ENCODE results near the gene KCNMA1. TPM values are rescaled to one million over a fixed set of nuclear protein-coding genes. Genes with fewer than 3 reads are reported as not detected.
A peak's percentile ranks its signal among the peaks of the same experiment; 100 is the strongest.

The KCNMA1 gene
- total RNA-seq, 1 donor: 77.8 TPM

GRCh38 chr10:76946270-76946669 is 691.3 kb downstream of the KCNMA1 start:
- peak; percentile 92 for DNase-seq (ENCODE audit: insufficient read length, low spot score, missing footprints)
- Histone ChIP-seq H3K4me2 (ENCODE audit: insufficient read depth, low read length) (peak overlapping the region; percentile 23), H3K4me1 (ENCODE audit: insufficient read depth, low read length) (peaks cover 28% of the 10 kb centered on the region), H3K27me3 (ENCODE audit: insufficient read depth, low read length) (no peaks in the 10 kb centered on the region), H3K4me3 (ENCODE audit: insufficient read depth, low read length) (no peak overlapping the region), H3K36me3 (ENCODE audit: insufficient read depth, low read length) (no peaks in the 10 kb centered on the region), H2AFZ (ENCODE audit: low read length) (peak overlapping the region; percentile 13), H3K27ac (ENCODE audit: low read depth, low read length) (no peak overlapping the region), H4K20me1 (ENCODE audit: insufficient read depth, low read length) (no peaks in the 10 kb centered on the region), H3K9me3 (ENCODE audit: low read depth, low read length) (no peaks in the 10 kb centered on the region), H3K79me2 (ENCODE audit: insufficient read depth, low read length) (no peaks in the 10 kb centered on the region)
- TF ChIP-seq, protein P1, sequence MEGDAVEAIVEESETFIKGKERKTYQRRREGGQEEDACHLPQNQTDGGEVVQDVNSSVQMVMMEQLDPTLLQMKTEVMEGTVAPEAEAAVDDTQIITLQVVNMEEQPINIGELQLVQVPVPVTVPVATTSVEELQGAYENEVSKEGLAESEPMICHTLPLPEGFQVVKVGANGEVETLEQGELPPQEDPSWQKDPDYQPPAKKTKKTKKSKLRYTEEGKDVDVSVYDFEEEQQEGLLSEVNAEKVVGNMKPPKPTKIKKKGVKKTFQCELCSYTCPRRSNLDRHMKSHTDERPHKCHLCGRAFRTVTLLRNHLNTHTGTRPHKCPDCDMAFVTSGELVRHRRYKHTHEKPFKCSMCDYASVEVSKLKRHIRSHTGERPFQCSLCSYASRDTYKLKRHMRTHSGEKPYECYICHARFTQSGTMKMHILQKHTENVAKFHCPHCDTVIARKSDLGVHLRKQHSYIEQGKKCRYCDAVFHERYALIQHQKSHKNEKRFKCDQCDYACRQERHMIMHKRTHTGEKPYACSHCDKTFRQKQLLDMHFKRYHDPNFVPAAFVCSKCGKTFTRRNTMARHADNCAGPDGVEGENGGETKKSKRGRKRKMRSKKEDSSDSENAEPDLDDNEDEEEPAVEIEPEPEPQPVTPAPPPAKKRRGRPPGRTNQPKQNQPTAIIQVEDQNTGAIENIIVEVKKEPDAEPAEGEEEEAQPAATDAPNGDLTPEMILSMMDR (IDR thresholded peaks at IDR 0.05; ENCODE audit: extremely low read depth, low read depth, low read length): no peak

DNA sequence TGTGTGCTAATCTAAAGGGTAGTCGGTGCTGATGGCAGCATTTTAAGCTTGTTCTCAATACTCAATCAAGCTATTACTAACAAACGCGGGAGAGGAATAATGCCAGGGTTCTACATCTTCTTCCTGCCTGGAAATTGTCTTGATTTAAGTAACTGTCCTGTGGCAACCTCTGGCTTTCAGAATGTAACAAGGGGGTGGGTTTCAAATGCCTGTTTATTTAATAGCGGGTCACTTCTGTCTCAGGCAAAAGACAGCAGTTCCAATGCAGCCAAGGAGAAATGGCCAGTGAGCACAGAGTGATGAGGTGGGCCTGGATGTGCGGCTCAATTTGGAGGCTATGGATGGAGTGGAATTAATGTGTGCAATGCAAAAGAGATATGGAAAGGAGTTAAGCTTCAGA is 692.4 kb downstream of the KCNMA1 start:
- Histone ChIP-seq H3K4me1 (ENCODE audit: insufficient read depth, low read length) (peaks cover 22% of the 10 kb centered on the region), H3K27me3 (ENCODE audit: insufficient read depth, low read length) (no peaks in the 10 kb centered on the region), H2AFZ (ENCODE audit: low read length) (no peak overlapping the region), H3K4me3 (ENCODE audit: insufficient read depth, low read length) (no peak overlapping the region), H3K27ac (ENCODE audit: low read depth, low read length) (no peak overlapping the region), H3K36me3 (ENCODE audit: insufficient read depth, low read length) (no peaks in the 10 kb centered on the region), H3K4me2 (ENCODE audit: insufficient read depth, low read length) (no peak overlapping the region), H3K9me3 (ENCODE audit: low read depth, low read length) (no peaks in the 10 kb centered on the region), H3K79me2 (ENCODE audit: insufficient read depth, low read length) (no peaks in the 10 kb centered on the region), H4K20me1 (ENCODE audit: insufficient read depth, low read length) (no peaks in the 10 kb centered on the region)
- DNase-seq (ENCODE audit: insufficient read length, low spot score, missing footprints): no peak
- TF ChIP-seq, protein P1 (IDR thresholded peaks at IDR 0.05; ENCODE audit: extremely low read depth, low read depth, low read length): no peak

GRCh38 chr10:76944640-76945039 is 693.0 kb downstream of the KCNMA1 start:
- Histone ChIP-seq H3K36me3 (ENCODE audit: insufficient read depth, low read length) (no peaks in the 10 kb centered on the region), H3K27ac (ENCODE audit: low read depth, low read length) (no peak overlapping the region), H4K20me1 (ENCODE audit: insufficient read depth, low read length) (no peaks in the 10 kb centered on the region), H2AFZ (ENCODE audit: low read length) (no peak overlapping the region), H3K4me1 (ENCODE audit: insufficient read depth, low read length) (peaks cover 17% of the 10 kb centered on the region), H3K27me3 (ENCODE audit: insufficient read depth, low read length) (no peaks in the 10 kb centered on the region), H3K9me3 (ENCODE audit: low read depth, low read length) (no peaks in the 10 kb centered on the region), H3K79me2 (ENCODE audit: insufficient read depth, low read length) (no peaks in the 10 kb centered on the region), H3K4me2 (ENCODE audit: insufficient read depth, low read length) (no peak overlapping the region), H3K4me3 (ENCODE audit: insufficient read depth, low read length) (no peak overlapping the region)
- TF ChIP-seq, protein P1 (IDR thresholded peaks at IDR 0.05; ENCODE audit: extremely low read depth, low read depth, low read length): no peak
- no peak for DNase-seq (ENCODE audit: insufficient read length, low spot score, missing footprints)

GRCh38 chr10:76942628-76943416 is 694.8 kb downstream of the KCNMA1 start:
- H3K4me2 ChIP-seq (ENCODE audit: insufficient read depth, low read length): no peak overlapping the region
- TF ChIP-seq, protein P1 (IDR thresholded peaks at IDR 0.05; ENCODE audit: extremely low read depth, low read depth, low read length): no peak
- H3K36me3 ChIP-seq (ENCODE audit: insufficient read depth, low read length): no peaks in the 10 kb centered on the region
- H3K27me3 ChIP-seq (ENCODE audit: insufficient read depth, low read length): no peaks in the 10 kb centered on the region
- peak overlapping the region; percentile 85 for H2AFZ ChIP-seq (ENCODE audit: low read length)
- no peaks in the 10 kb centered on the region for H4K20me1 ChIP-seq (ENCODE audit: insufficient read depth, low read length)
- no peak overlapping the region for H3K4me3 ChIP-seq (ENCODE audit: insufficient read depth, low read length)
- H3K4me1 ChIP-seq (ENCODE audit: insufficient read depth, low read length): peaks cover 17% of the 10 kb centered on the region
- H3K9me3 ChIP-seq (ENCODE audit: low read depth, low read length): no peaks in the 10 kb centered on the region
- H3K79me2 ChIP-seq (ENCODE audit: insufficient read depth, low read length): no peaks in the 10 kb centered on the region
- no peak for DNase-seq (ENCODE audit: insufficient read length, low spot score, missing footprints)
- no peak overlapping the region for H3K27ac ChIP-seq (ENCODE audit: low read depth, low read length)

Measured in osteoblast (primary cell).